HepG2 (cell line): ENCODE measurements around the gene GFPT1. TPM values are rescaled to one million over a fixed set of nuclear protein-coding genes. Genes with fewer than 3 reads are reported as not detected.

Experiments used
- BCL6 ChIP-seq: IDR thresholded peaks from 2 replicates; pipeline ENCODE4 v1.6.1; 2016; ENCODE audit warnings: missing genetic modification reagents, missing compliant biosample characterization
- CENPT ChIP-seq: sonication (generic); formaldehyde crosslinking; IDR thresholded peaks from 2 replicates; pipeline ENCODE4 v1.8.0; 2022; ENCODE audit warnings: low read depth, mild to moderate bottlenecking, moderate library complexity, missing genetic modification reagents
- DBP ChIP-seq: sonication (generic); formaldehyde crosslinking; IDR thresholded peaks from 2 replicates; pipeline ENCODE4 v1.4.0; 2020; ENCODE audit warnings: missing genetic modification reagents; ENCODE audit errors: not compliant biosample characterization
- GMEB2 ChIP-seq: IDR thresholded peaks from 2 replicates; pipeline ENCODE4 v1.6.1; 2016; ENCODE audit warnings: missing biosample characterization, missing genetic modification reagents, low read depth
- KLF15 ChIP-seq: sonication (generic); formaldehyde crosslinking; IDR thresholded peaks from 2 replicates; pipeline ENCODE4 v1.8.1; 2023; ENCODE audit warnings: borderline replicate concordance, mild to moderate bottlenecking, inconsistent platforms, missing genetic modification reagents, mixed read lengths
- MTA1 ChIP-seq: sonication (generic); formaldehyde crosslinking; IDR thresholded peaks from 2 replicates; pipeline ENCODE4 v1.4.0; 2020; ENCODE audit warnings: missing genetic modification reagents, mild to moderate bottlenecking, borderline replicate concordance
- NFIC ChIP-seq: IDR thresholded peaks from 2 replicates; pipeline ENCODE4 v1.6.1; 2012; ENCODE audit warnings: mild to moderate bottlenecking, low read length, inconsistent platforms
- NKX3-1 ChIP-seq: sonication (generic); formaldehyde crosslinking; IDR thresholded peaks from 2 replicates; pipeline ENCODE4 v1.5.0; 2020; ENCODE audit warnings: missing genetic modification reagents
- TOE1 ChIP-seq: sonication (generic); formaldehyde crosslinking; IDR thresholded peaks from 2 replicates; pipeline ENCODE4 v1.4.0; 2020; ENCODE audit warnings: mild to moderate bottlenecking, missing genetic modification reagents
- ZBTB43 ChIP-seq: sonication (generic); formaldehyde crosslinking; conservative IDR thresholded peaks from 2 replicates; pipeline ENCODE4 v1.4.0; 2020; ENCODE audit warnings: missing genetic modification reagents
- ZFY ChIP-seq: sonication (generic); formaldehyde crosslinking; IDR thresholded peaks from 2 replicates; pipeline ENCODE4 v1.4.0; 2020; ENCODE audit warnings: missing genetic modification reagents
- ZIK1 ChIP-seq: sonication (generic); formaldehyde crosslinking; IDR thresholded peaks from 2 replicates; pipeline ENCODE4 v1.5.0; 2020; ENCODE audit warnings: mild to moderate bottlenecking, low read depth, missing genetic modification reagents, borderline replicate concordance
- ZNF740 ChIP-seq: sonication (generic); formaldehyde crosslinking; IDR thresholded peaks from 2 replicates; pipeline ENCODE4 v1.4.0; 2020; ENCODE audit warnings: missing genetic modification reagents
- ZNF788 ChIP-seq: sonication (generic); formaldehyde crosslinking; IDR thresholded peaks from 2 replicates; pipeline ENCODE4 v1.5.0; 2020; ENCODE audit warnings: mild to moderate bottlenecking, missing genetic modification reagents, borderline replicate concordance
- ZNF878 ChIP-seq: sonication (generic); formaldehyde crosslinking; IDR thresholded peaks from 2 replicates; pipeline ENCODE4 v1.8.1; 2023; ENCODE audit warnings: mild to moderate bottlenecking, missing genetic modification reagents, moderate library complexity
- polyA plus RNA-seq, 8 experiments: library from polyadenylated mRNA; depleted of rRNA in 3 of 8; stranded (reverse) in 7 of 8; unstranded in 1 of 8; fragments of >200 nt; fragmentation: Illumina TruSeq in 4 of 8; extraction: Trizol in 4 of 8; gene quantifications; 2 replicates each; pipeline versions ENCODE4 v1.2.1 to v1.2.3, GENCODE V29; 2011 to 2016; ENCODE audit warnings: low read depth in 4 of 8, missing spikeins in 1 of 8, mixed read lengths in 1 of 8; ENCODE audit not compliant: insufficient read depth in 1 of 8
- total RNA-seq, 5 experiments: library from RNA; depleted of rRNA; stranded (reverse); fragments of >200 nt; fragmentation: Illumina TruSeq; extraction: Trizol; gene quantifications; 2 replicates each; pipeline ENCODE4 v1.2.3, GENCODE V29; 2016; ENCODE audit warnings: low read depth in 1 of 5
- TF ChIP-seq, protein P1 (sequence below): sonication (generic); formaldehyde crosslinking; IDR thresholded peaks from 2 replicates; pipeline ENCODE4 v1.4.0; 2020; ENCODE audit warnings: missing genetic modification reagents
- TF ChIP-seq, protein P2 (sequence below): sonication (generic); formaldehyde crosslinking; IDR thresholded peaks from 2 replicates; pipeline ENCODE4 v1.5.0; 2020; ENCODE audit warnings: missing genetic modification reagents
- TF ChIP-seq, protein P3 (sequence below): sonication (generic); formaldehyde crosslinking; IDR thresholded peaks from 2 replicates; pipeline ENCODE4 v1.5.0; 2020; ENCODE audit warnings: missing genetic modification reagents

Gene GFPT1
- total and polyA plus RNA-seq, 2 of the 13 experiments (the other 11 are each of a cell fraction or from before 2014, with no cell fraction given) = 24.0 to 84.9 TPM

GRCh38 chr2:69279931-69280681 is 106.9 kb downstream of the GFPT1 start (continued):
- TF ChIP-seq TOE1 (CRISPR knock-in tag) = 0 out of 2 replicates have a peak, but pooled peaks have one; percentile 47
- TF ChIP-seq ZNF740 (CRISPR knock-in tag) = no peak
- TF ChIP-seq KLF15 (CRISPR knock-in tag) = no peak
- no peak for TF ChIP-seq ZBTB43 (CRISPR knock-in tag)
- no peak for TF ChIP-seq DBP (CRISPR knock-in tag)
- TF ChIP-seq NFIC = no peak
- no peak for TF ChIP-seq GMEB2 (CRISPR knock-in tag)
- TF ChIP-seq ZNF878 (CRISPR knock-in tag) = no peak
- peak; percentile 75; the same call in 1 of the 2 replicates for TF ChIP-seq BCL6 (CRISPR knock-in tag)
- TF ChIP-seq CENPT (CRISPR knock-in tag) = no peak
- TF ChIP-seq, protein P1, sequence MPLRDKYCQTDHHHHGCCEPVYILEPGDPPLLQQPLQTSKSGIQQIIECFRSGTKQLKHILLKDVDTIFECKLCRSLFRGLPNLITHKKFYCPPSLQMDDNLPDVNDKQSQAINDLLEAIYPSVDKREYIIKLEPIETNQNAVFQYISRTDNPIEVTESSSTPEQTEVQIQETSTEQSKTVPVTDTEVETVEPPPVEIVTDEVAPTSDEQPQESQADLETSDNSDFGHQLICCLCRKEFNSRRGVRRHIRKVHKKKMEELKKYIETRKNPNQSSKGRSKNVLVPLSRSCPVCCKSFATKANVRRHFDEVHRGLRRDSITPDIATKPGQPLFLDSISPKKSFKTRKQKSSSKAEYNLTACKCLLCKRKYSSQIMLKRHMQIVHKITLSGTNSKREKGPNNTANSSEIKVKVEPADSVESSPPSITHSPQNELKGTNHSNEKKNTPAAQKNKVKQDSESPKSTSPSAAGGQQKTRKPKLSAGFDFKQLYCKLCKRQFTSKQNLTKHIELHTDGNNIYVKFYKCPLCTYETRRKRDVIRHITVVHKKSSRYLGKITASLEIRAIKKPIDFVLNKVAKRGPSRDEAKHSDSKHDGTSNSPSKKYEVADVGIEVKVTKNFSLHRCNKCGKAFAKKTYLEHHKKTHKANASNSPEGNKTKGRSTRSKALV (CRISPR knock-in tag) = no peak
- TF ChIP-seq, protein P2, sequence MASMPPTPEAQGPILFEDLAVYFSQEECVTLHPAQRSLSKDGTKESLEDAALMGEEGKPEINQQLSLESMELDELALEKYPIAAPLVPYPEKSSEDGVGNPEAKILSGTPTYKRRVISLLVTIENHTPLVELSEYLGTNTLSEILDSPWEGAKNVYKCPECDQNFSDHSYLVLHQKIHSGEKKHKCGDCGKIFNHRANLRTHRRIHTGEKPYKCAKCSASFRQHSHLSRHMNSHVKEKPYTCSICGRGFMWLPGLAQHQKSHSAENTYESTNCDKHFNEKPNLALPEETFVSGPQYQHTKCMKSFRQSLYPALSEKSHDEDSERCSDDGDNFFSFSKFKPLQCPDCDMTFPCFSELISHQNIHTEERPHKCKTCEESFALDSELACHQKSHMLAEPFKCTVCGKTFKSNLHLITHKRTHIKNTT (CRISPR knock-in tag) = no peak
- peak; percentile 63; the same call in 1 of the 2 replicates for TF ChIP-seq MTA1 (CRISPR knock-in tag)
- TF ChIP-seq NKX3-1 (CRISPR knock-in tag) = no peak
- no peak for TF ChIP-seq ZIK1 (CRISPR knock-in tag)
- TF ChIP-seq, protein P3, sequence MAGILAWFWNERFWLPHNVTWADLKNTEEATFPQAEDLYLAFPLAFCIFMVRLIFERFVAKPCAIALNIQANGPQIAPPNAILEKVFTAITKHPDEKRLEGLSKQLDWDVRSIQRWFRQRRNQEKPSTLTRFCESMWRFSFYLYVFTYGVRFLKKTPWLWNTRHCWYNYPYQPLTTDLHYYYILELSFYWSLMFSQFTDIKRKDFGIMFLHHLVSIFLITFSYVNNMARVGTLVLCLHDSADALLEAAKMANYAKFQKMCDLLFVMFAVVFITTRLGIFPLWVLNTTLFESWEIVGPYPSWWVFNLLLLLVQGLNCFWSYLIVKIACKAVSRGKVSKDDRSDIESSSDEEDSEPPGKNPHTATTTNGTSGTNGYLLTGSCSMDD (CRISPR knock-in tag) = no peak
- TF ChIP-seq ZNF788 = peak; percentile 85; the same call in 1 of the 2 replicates
- TF ChIP-seq ZFY (CRISPR knock-in tag) = no peak; the same call in 1 of the 2 replicates
